GM18861 (cell line): ENCODE measurements around the gene ZNF22.

Source experiments
- ATAC-seq: cut with Tn5 transposase; IDR thresholded peaks from one replicate; pipeline ENCODE4 v1.9.1; 2021; ENCODE audit not compliant: unreplicated experiment

Gene ZNF22

GRCh38 chr10:44989597-44990301, 11.0 kb upstream of the ZNF22 start:
- ATAC-seq: no peak

- ATAC-seq: no peak
Measured at GRCh38 chr10:44990302-44990655, 10.4 kb upstream of the ZNF22 start.

GRCh38 chr10:44990965-44991364, 9.8 kb upstream of the ZNF22 start:
- ATAC-seq: no peak

GRCh38 chr10:44991571-44991970, 9.2 kb upstream of the ZNF22 start:
- no peak for ATAC-seq

- no peak for ATAC-seq
Measured at GRCh38 chr10:44992070-44992731, 8.5 kb upstream of the ZNF22 start.

GRCh38 chr10:44992732-44993225, 7.9 kb upstream of the ZNF22 start:
- no peak for ATAC-seq

GRCh38 chr10:44993226-44993921, 7.3 kb upstream of the ZNF22 start:
- no peak for ATAC-seq

- no peak for ATAC-seq
Measured at GRCh38 chr10:44993922-44994751, 6.6 kb upstream of the ZNF22 start.

GRCh38 chr10:44994752-44995530, 5.8 kb upstream of the ZNF22 start:
- ATAC-seq: no peak

GRCh38 chr10:44995581-44995913, 5.2 kb upstream of the ZNF22 start:
- no peak for ATAC-seq

- no peak for ATAC-seq
Measured at GRCh38 chr10:44995914-44996669, 4.6 kb upstream of the ZNF22 start.

GRCh38 chr10:44997105-44997748, 3.5 kb upstream of the ZNF22 start:
- no peak for ATAC-seq

GRCh38 chr10:44998146-44998631, 2.5 kb upstream of the ZNF22 start:
- ATAC-seq: no peak

GRCh38 chr10:45000138-45000751, 478 bp upstream of the ZNF22 start:
- no peak for ATAC-seq

- ATAC-seq: peak; percentile 67
Measured at GRCh38 chr10:45001381-45002148, 842 bp downstream of the ZNF22 start.

GRCh38 chr10:45003432-45004000, 2.8 kb downstream of the ZNF22 start:
- no peak for ATAC-seq

GRCh38 chr10:45004661-45005060, 3.9 kb downstream of the ZNF22 start:
- no peak for ATAC-seq

- no peak for ATAC-seq
Measured at GRCh38 chr10:45005284-45005683, 4.6 kb downstream of the ZNF22 start.
